ENCODE results near the gene WNT3. TPM values are rescaled to one million over a fixed set of nuclear protein-coding genes. Genes with fewer than 3 reads are reported as not detected.
"Not testable (repeated sequence)": the region's sequence is repeated elsewhere in the genome, so short reads cannot be mapped to it uniquely, and the experiment has no call there.

WNT3 gene
- total and polyA plus RNA-seq, 4 donors = 0.19 to 4.3 (median 2.7) TPM

DNA sequence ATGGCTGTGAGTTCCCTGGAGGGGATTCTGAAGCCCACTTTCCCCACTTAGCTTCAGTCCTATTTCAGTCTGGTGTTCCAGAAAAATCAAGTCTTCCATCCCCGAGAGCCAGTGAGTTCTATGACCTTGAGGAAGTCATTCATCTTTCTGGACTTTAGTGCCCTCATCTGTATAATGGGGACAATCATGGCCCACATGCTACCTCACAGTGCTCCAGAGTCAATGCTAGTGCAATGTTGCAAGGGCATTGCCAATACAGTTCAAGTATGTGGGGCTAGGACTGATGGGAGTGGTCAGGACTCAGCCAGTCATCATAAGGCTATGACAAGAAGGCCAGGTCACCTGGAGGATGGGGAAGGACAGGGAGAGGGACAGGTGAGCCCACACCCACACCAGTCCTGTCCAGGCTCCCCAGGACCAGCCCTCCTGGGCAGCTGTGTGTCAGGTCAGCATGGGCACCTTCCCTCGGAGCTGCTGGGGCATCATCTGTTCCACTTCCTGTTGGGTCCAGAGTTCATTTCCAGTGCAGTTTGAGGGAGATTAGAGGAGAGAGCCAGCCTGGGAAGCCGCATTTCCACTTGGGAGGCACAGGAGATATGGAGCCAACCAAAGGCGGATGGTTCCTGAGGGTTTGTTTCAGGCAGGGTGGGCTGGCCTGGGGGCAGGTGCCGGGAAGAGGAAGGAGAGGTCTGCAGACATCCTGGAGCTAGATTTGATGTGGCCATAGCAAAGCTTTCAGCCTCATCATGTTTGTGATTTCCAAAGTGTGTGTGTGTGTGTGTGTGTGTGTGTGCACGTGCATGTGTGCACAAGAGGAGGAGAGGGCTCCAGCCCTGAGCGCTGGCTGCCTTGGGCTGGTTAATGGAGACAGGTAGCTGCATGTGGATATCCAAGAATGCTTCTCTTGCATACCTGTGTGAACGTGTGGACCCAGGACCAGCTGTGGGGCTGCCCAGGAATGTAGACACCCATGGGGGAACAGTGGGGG is 29.0 kb upstream of the WNT3 start:
- no peak overlapping the region for H3K27ac ChIP-seq (ENCODE audit: low read depth in 1 of 2, low read length in 2 of 2)
- DNase-seq (ENCODE audit: low spot score) = no peak
- TF ChIP-seq TAF1 (conservative IDR thresholded peaks at IDR 0.05) (no peak), HNF4A (conservative IDR thresholded peaks at IDR 0.05) (peak; percentile 13 to 32)
- WGBS = 52% methylated on average over 8 of the region's 8 CpGs
- peaks cover 0 to 12% (median 7%) of the 10 kb centered on the region in 4 donors for H3K4me1 ChIP-seq (ENCODE audit: control insufficient read depth in 4 of 4, insufficient read depth in 4 of 4, low read length in 3 of 4)
- no peak overlapping the region for H3K4me3 ChIP-seq (ENCODE audit: low read depth in 1 of 3, low read length in 3 of 3)
- peaks cover 0 to 8% (median 2%) of the 10 kb centered on the region in 4 donors for H3K9me3 ChIP-seq (ENCODE audit: control insufficient read depth in 4 of 4, low read length in 3 of 4)
- H3K36me3 ChIP-seq (ENCODE audit: control insufficient read depth in 4 of 4, insufficient read depth in 3 of 4, low read depth in 1 of 4, low read length in 3 of 4) = no peaks in the 10 kb centered on the region
- peaks cover 0 to 2% (median 0%) of the 10 kb centered on the region in 4 donors for H3K27me3 ChIP-seq (ENCODE audit: control insufficient read depth in 4 of 4, insufficient read depth in 4 of 4, low read length in 3 of 4)
- H3K9ac ChIP-seq (ENCODE audit: low read depth in 1 of 2, low read length in 2 of 2) = no peak overlapping the region

DNA sequence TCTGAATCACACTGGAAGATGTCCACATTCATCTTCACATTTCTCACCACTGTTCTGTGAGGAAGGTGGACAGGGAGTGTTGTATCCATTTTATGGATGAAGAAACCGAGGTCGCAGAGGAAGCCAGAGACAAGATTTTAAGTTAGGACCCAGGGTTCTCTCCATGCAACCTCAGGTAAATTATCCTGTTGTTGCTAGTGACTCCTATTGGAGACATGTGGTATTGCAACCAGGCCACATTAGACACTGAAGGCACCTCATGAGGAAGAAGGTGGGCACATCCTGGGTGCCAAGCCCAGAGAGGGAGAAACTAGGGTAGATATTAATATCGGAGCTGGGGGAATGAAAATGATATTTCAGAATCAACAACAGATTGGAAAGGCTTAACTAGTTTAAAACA is 24.3 kb upstream of the WNT3 start:
- Histone ChIP-seq H3K9ac (ENCODE audit: low read depth in 1 of 2, low read length in 2 of 2) (no peak overlapping the region), H3K27me3 (ENCODE audit: control insufficient read depth in 4 of 4, insufficient read depth in 4 of 4, low read length in 3 of 4) (peaks cover 0 to 2% (median 0%) of the 10 kb centered on the region in 4 donors), H3K4me1 (ENCODE audit: control insufficient read depth in 4 of 4, insufficient read depth in 4 of 4, low read length in 3 of 4) (peaks cover 0 to 5% (median 0%) of the 10 kb centered on the region in 4 donors), H3K9me3 (ENCODE audit: control insufficient read depth in 4 of 4, low read length in 3 of 4) (peaks cover 0 to 8% (median 2%) of the 10 kb centered on the region in 4 donors), H3K36me3 (ENCODE audit: control insufficient read depth in 4 of 4, insufficient read depth in 3 of 4, low read depth in 1 of 4, low read length in 3 of 4) (no peaks in the 10 kb centered on the region), H3K4me3 (ENCODE audit: low read depth in 1 of 3, low read length in 3 of 3) (no peak overlapping the region), H3K27ac (ENCODE audit: low read depth in 1 of 2, low read length in 2 of 2) (no peak overlapping the region)
- WGBS = 96% methylated on average over 3 of the region's 3 CpGs
- no peak for DNase-seq (ENCODE audit: low spot score)
- TF ChIP-seq NR2F2 (IDR thresholded peaks at IDR 0.05) (no peak), JUND (IDR thresholded peaks at IDR 0.05) (no peak), EGR1 (IDR thresholded peaks at IDR 0.05; ENCODE audit: low read depth in 2 of 2) (no peak)

DNA sequence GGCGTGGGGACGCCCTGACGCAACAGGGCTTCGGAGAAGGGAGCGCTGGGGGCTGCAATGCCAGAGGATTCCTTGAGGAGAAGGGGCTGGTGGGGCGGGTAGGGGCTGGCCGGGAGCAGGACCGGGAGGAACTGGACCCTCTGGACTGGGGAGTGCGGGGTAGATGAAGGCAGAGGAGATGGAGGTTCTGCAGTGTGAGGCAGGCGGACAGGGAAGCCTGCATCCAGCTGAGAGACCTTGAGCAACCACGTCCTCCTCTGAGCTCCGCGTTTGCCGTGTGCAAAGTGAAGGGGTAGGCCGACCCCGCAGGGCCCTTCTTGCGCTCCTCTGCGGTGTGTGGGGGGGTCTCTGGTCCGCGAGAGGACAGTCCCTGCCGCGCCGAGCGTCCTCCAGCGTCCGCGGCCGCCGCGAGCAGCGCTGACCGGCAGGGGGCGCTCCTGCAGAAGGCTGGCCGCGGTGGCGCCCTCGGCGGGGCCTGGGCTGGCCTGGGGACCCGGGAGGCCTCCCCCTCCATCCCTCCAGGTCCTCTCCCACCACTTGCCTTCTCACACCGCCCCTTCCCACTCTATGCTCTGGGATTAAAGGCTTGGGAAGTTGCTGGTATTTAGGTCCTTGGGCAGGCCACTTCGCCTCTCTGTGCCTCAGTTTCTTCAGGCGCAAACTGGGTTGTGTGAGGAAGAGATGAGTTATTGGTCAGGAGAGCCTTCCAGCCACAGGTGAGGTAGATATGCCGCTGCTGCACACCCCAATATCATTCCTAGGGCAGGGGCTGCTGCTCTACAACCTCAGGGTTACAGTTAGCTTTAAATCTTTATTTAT is 23.3 kb upstream of the WNT3 start:
- Histone ChIP-seq H3K4me3 (ENCODE audit: low read depth in 1 of 3, low read length in 3 of 3) (peak overlapping the region in 1 of 3 donors; percentile 4), H3K9me3 (ENCODE audit: control insufficient read depth in 4 of 4, low read length in 3 of 4) (peaks cover 0 to 8% (median 2%) of the 10 kb centered on the region in 4 donors), H3K27me3 (ENCODE audit: control insufficient read depth in 4 of 4, insufficient read depth in 4 of 4, low read length in 3 of 4) (no peaks in the 10 kb centered on the region), H3K36me3 (ENCODE audit: control insufficient read depth in 4 of 4, insufficient read depth in 3 of 4, low read depth in 1 of 4, low read length in 3 of 4) (no peaks in the 10 kb centered on the region), H3K9ac (ENCODE audit: low read depth in 1 of 2, low read length in 2 of 2) (no peak overlapping the region), H3K27ac (ENCODE audit: low read depth in 1 of 2, low read length in 2 of 2) (no peak overlapping the region), H3K4me1 (ENCODE audit: control insufficient read depth in 4 of 4, insufficient read depth in 4 of 4, low read length in 3 of 4) (peaks cover 0 to 5% (median 0%) of the 10 kb centered on the region in 4 donors)
- 18% methylated on average over 43 of the region's 43 CpGs for WGBS
- TF ChIP-seq RXRA (IDR thresholded peaks at IDR 0.05) (no peak), RAD21 (IDR thresholded peaks at IDR 0.05) (peak; percentile 47 to 72)
- TF ChIP-seq, protein P1, sequence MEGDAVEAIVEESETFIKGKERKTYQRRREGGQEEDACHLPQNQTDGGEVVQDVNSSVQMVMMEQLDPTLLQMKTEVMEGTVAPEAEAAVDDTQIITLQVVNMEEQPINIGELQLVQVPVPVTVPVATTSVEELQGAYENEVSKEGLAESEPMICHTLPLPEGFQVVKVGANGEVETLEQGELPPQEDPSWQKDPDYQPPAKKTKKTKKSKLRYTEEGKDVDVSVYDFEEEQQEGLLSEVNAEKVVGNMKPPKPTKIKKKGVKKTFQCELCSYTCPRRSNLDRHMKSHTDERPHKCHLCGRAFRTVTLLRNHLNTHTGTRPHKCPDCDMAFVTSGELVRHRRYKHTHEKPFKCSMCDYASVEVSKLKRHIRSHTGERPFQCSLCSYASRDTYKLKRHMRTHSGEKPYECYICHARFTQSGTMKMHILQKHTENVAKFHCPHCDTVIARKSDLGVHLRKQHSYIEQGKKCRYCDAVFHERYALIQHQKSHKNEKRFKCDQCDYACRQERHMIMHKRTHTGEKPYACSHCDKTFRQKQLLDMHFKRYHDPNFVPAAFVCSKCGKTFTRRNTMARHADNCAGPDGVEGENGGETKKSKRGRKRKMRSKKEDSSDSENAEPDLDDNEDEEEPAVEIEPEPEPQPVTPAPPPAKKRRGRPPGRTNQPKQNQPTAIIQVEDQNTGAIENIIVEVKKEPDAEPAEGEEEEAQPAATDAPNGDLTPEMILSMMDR (IDR thresholded peaks at IDR 0.05; ENCODE audit: low read depth, low read length, missing input control) = peak; percentile 62
- TF ChIP-seq, protein P2, sequence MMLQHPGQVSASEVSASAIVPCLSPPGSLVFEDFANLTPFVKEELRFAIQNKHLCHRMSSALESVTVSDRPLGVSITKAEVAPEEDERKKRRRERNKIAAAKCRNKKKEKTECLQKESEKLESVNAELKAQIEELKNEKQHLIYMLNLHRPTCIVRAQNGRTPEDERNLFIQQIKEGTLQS (IDR thresholded peaks at IDR 0.05) = no peak
- peak; percentile 46 for DNase-seq (ENCODE audit: low spot score)

DNA sequence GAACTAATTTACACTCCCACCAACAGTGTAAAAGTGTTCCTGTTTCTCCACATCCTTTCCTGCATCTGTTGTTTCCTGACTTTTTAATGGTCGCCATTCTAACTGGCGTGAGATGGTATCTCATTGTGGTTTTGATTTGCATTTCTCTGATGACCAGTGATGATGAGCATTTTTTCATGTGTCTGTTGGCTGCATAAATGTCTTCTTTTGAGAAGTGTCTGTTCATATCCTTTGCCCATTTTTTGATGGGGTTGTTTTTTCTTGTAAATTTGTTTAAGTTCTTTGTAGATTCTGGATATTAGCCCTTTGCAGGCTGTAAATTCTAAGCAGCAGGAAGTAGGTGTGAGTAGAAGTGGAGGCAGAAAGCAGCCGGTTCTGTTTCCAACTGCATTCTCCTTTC is 22.1 kb upstream of the WNT3 start:
- H3K36me3 ChIP-seq (ENCODE audit: control insufficient read depth in 4 of 4, insufficient read depth in 3 of 4, low read depth in 1 of 4, low read length in 3 of 4); H3K9me3 ChIP-seq (ENCODE audit: control insufficient read depth in 4 of 4, low read length in 3 of 4); H3K9ac ChIP-seq (ENCODE audit: low read depth in 1 of 2, low read length in 2 of 2); DNase-seq (ENCODE audit: low spot score); H3K27me3 ChIP-seq (ENCODE audit: control insufficient read depth in 4 of 4, insufficient read depth in 4 of 4, low read length in 3 of 4); H3K4me3 ChIP-seq (ENCODE audit: low read depth in 1 of 3, low read length in 3 of 3); H3K4me1 ChIP-seq (ENCODE audit: control insufficient read depth in 4 of 4, insufficient read depth in 4 of 4, low read length in 3 of 4); H3K27ac ChIP-seq (ENCODE audit: low read depth in 1 of 2, low read length in 2 of 2): not testable (repeated sequence)
- 57% methylated on average over 3 of the region's 3 CpGs for WGBS
